ENCODE measurements around the gene UNC5C. TPM values are rescaled to one million over a fixed set of nuclear protein-coding genes. Genes with fewer than 3 reads are reported as not detected.

UNC5C gene
- total RNA-seq, 4 donors from 2014 or later, result 0.98 to 2.3 (median 1.2) TPM

DNA sequence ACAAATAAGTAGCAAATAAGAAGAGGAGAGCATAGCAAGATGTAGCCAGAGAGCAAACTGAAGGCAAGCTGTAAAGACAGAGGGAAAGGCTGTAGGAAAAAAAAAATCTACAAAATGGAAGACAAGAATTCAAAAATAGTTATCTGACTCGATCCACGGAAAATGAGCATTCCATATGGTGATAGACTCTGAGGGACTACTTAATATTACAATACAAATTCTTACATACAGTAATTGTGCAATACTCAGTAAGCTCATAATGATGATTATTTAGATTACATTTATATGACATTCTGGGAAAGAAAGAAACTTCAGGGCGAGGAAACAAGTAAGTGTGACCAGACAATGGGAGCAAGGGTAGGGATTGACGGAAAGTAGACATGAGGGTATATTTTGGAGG, 102.6 kb downstream of the UNC5C start:
- Histone ChIP-seq H3K27ac (no peak overlapping the region), H3K27me3 (no peaks in the 10 kb centered on the region), H3K4me3 (no peak overlapping the region), H3K36me3 (no peaks in the 10 kb centered on the region), H3K9me3 (no peaks in the 10 kb centered on the region), H3K4me1 (no peaks in the 10 kb centered on the region)
- no peak for DNase-seq (ENCODE audit: low spot score in 2 of 2)
- WGBS, result 92% methylated on average over 4 of the region's 4 CpGs
- TF ChIP-seq CTCF (IDR thresholded peaks at IDR 0.05) (no peak), POLR2AphosphoS5 (IDR thresholded peaks at IDR 0.05) (no peak), EP300 (IDR thresholded peaks at IDR 0.05) (no peak), POLR2A (IDR thresholded peaks at IDR 0.05) (no peak)

- WGBS, result 95% methylated on average over 5 of the region's 5 CpGs
Measured at GRCh38 chr4:95445251-95445650, 103.5 kb downstream of the UNC5C start.

DNA sequence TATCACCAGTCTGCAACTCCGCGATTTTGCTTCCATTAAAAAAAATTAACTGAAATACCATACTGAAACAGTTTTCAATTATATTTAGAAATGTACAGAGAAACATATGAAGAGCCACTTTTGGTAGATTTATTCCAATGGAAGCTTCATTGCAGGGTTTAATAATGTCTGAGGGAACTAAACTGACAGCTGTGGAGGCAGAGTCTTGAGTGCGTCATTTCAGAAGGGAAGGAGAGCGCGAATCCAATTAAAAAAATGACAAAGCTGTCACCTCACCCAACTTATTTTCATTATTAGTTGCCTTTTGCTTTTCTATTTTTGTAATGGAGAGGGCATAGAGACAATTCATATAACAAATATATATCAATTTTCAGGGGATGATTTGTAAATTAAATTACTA, 104.0 kb downstream of the UNC5C start:
- TF ChIP-seq POLR2AphosphoS5 (IDR thresholded peaks at IDR 0.05) (no peak), EP300 (IDR thresholded peaks at IDR 0.05) (no peak), POLR2A (IDR thresholded peaks at IDR 0.05) (no peak)
- H3K27ac ChIP-seq, result no peak overlapping the region

More at GRCh38 chr4:95445251-95445650, 103.5 kb downstream of the UNC5C start:
- Histone ChIP-seq H3K4me1 (no peaks in the 10 kb centered on the region), H3K27ac (no peak overlapping the region), H3K36me3 (no peaks in the 10 kb centered on the region), H3K9me3 (no peaks in the 10 kb centered on the region), H3K4me3 (no peak overlapping the region), H3K27me3 (no peaks in the 10 kb centered on the region)
- TF ChIP-seq POLR2AphosphoS5 (IDR thresholded peaks at IDR 0.05) (no peak), EP300 (IDR thresholded peaks at IDR 0.05) (no peak), POLR2A (IDR thresholded peaks at IDR 0.05) (no peak), CTCF (IDR thresholded peaks at IDR 0.05) (no peak)
- DNase-seq (ENCODE audit: low spot score in 2 of 2), result no peak

GRCh38 chr4:95439896-95440295, 108.9 kb downstream of the UNC5C start:
- H3K4me1 ChIP-seq, result no peaks in the 10 kb centered on the region
- H3K4me3 ChIP-seq, result no peak overlapping the region
- peak overlapping the region; percentile 38 for H3K27ac ChIP-seq
- H3K9me3 ChIP-seq, result no peaks in the 10 kb centered on the region
- H3K27me3 ChIP-seq, result no peaks in the 10 kb centered on the region
- H3K36me3 ChIP-seq, result no peaks in the 10 kb centered on the region
- no peak for TF ChIP-seq POLR2A (IDR thresholded peaks at IDR 0.05)
- no peak for TF ChIP-seq POLR2AphosphoS5 (IDR thresholded peaks at IDR 0.05)
- no peak for TF ChIP-seq EP300 (IDR thresholded peaks at IDR 0.05)
- TF ChIP-seq CTCF (IDR thresholded peaks at IDR 0.05), result no peak
- DNase-seq (ENCODE audit: low spot score in 2 of 2), result no peak
- 60% methylated on average over 4 of the region's 4 CpGs for WGBS

More for the DNA sequence above, 104.0 kb downstream of the UNC5C start:
- no peak for DNase-seq (ENCODE audit: low spot score in 2 of 2)
- H3K4me1 ChIP-seq, result no peaks in the 10 kb centered on the region
- H3K27me3 ChIP-seq, result no peaks in the 10 kb centered on the region
- no peaks in the 10 kb centered on the region for H3K36me3 ChIP-seq
- 91% methylated on average over 5 of the region's 5 CpGs for whole genome bisulfite sequencing
- no peaks in the 10 kb centered on the region for H3K9me3 ChIP-seq
- H3K4me3 ChIP-seq, result no peak overlapping the region

DNA sequence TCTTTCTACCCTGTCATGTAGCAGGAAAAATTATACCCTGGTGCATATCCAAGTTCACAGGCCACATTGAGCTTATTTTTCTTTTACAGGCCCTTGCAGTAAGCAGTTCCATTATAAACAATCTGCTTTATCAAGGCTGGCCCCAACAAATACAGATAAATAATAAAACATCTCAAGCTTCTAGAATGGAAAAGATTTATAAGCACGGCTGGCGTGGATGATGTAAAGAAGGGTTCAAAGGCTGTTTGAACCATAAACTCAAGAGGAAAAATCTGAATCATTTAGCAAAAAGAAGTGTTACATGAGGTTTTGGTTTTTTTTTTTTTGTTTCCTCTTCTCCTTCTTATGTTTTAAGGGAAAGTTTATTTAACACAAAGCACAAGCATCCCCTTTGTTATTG, 109.7 kb downstream of the UNC5C start:
- no peaks in the 10 kb centered on the region for H3K9me3 ChIP-seq
- no peaks in the 10 kb centered on the region for H3K36me3 ChIP-seq
- TF ChIP-seq POLR2AphosphoS5 (IDR thresholded peaks at IDR 0.05) (no peak), EP300 (IDR thresholded peaks at IDR 0.05) (no peak), CTCF (IDR thresholded peaks at IDR 0.05) (no peak), POLR2A (IDR thresholded peaks at IDR 0.05) (no peak)
- no peak overlapping the region for H3K27ac ChIP-seq
- no peak for DNase-seq (ENCODE audit: low spot score in 2 of 2)
- no peak overlapping the region for H3K4me3 ChIP-seq
- H3K4me1 ChIP-seq, result no peaks in the 10 kb centered on the region
- no peaks in the 10 kb centered on the region for H3K27me3 ChIP-seq
- 72% methylated on average over 2 of the region's 2 CpGs for WGBS

GRCh38 chr4:95432466-95432865, 116.3 kb downstream of the UNC5C start:
- Histone ChIP-seq H3K27ac (no peak overlapping the region), H3K4me3 (no peak overlapping the region), H3K4me1 (no peaks in the 10 kb centered on the region), H3K36me3 (no peaks in the 10 kb centered on the region), H3K27me3 (no peaks in the 10 kb centered on the region), H3K9me3 (no peaks in the 10 kb centered on the region)
- WGBS, result 53% methylated on average over 1 of the region's 1 CpG
- no peak for DNase-seq (ENCODE audit: low spot score in 2 of 2)
- TF ChIP-seq POLR2AphosphoS5 (IDR thresholded peaks at IDR 0.05) (no peak), POLR2A (IDR thresholded peaks at IDR 0.05) (no peak), EP300 (IDR thresholded peaks at IDR 0.05) (no peak), CTCF (IDR thresholded peaks at IDR 0.05) (no peak)
